A172 (cell line): ENCODE data around the gene DPP3. TPM values are rescaled to one million over a fixed set of nuclear protein-coding genes. Genes with fewer than 3 reads are reported as not detected.
"Not testable (repeated sequence)": the region's sequence is repeated elsewhere in the genome, so short reads cannot be mapped to it uniquely, and the experiment has no call there.

Experiments
- DNase-seq: peaks from one replicate; pipeline ENCODE4 v3.0.0-alpha.2; 2015; ENCODE audit warnings: low spot score
- total RNA-seq: library from RNA; depleted of rRNA; stranded (reverse); fragments of >200 nt; shearing (Covaris generic); gene quantifications from 2 replicates; pipeline ENCODE4 v1.2.3, GENCODE V29; 2014

The DPP3 gene
- total RNA-seq, 1 experiment from 2014 or later: 79.7 TPM

- DNase-seq: peak; percentile 21
Measured at GRCh38 chr11:66532784-66533183, 52.5 kb downstream of the DPP3 start.

- no peak for DNase-seq
Measured at GRCh38 chr11:66539170-66539869, 59.1 kb downstream of the DPP3 start.

- no peak for DNase-seq
Measured at GRCh38 chr11:66539870-66540213, 59.6 kb downstream of the DPP3 start.

- not testable (repeated sequence) for DNase-seq
Measured at GRCh38 chr11:66540598-66540997, 60.4 kb downstream of the DPP3 start.

GRCh38 chr11:66541892-66542291 lies 61.7 kb downstream of the DPP3 start:
- DNase-seq: no peak

- peak; percentile 61 for DNase-seq
Measured at GRCh38 chr11:66542362-66542761, 62.1 kb downstream of the DPP3 start.

GRCh38 chr11:66543263-66544107 lies 63.3 kb downstream of the DPP3 start:
- DNase-seq: no peak

- not testable (repeated sequence) for DNase-seq
Measured at GRCh38 chr11:66544952-66545351, 64.7 kb downstream of the DPP3 start.

GRCh38 chr11:66545701-66546367 lies 65.6 kb downstream of the DPP3 start, which contains the start of gene ZDHHC24:
Gene ZDHHC24, minus strand, starts transcription at chr11:66546048. Its CDS starts 45 bp downstream, at chr11:66546003.
- DNase-seq: peak; percentile 91

GRCh38 chr11:66546368-66546965 lies 66.2 kb downstream of the DPP3 start, which contains the start of gene ACTN3:
Gene ACTN3, plus strand, starts transcription at chr11:66546903. Its CDS starts 35 bp downstream, at chr11:66546938.
- no peak for DNase-seq

- DNase-seq: no peak
Measured at GRCh38 chr11:66546966-66547661, 66.9 kb downstream of the DPP3 start.

- DNase-seq: no peak
Measured at GRCh38 chr11:66547662-66548009, 67.4 kb downstream of the DPP3 start.

- DNase-seq: no peak
Measured at GRCh38 chr11:66548041-66548440, 67.8 kb downstream of the DPP3 start.

- no peak for DNase-seq
Measured at GRCh38 chr11:66548774-66549630, 68.8 kb downstream of the DPP3 start.

- DNase-seq: no peak
Measured at GRCh38 chr11:66549696-66550095, 69.5 kb downstream of the DPP3 start.

GRCh38 chr11:66550887-66551286 lies 70.7 kb downstream of the DPP3 start:
- DNase-seq: no peak

GRCh38 chr11:66554602-66555001 lies 74.4 kb downstream of the DPP3 start:
- DNase-seq: no peak

- no peak for DNase-seq
Measured at GRCh38 chr11:66555416-66555815, 75.2 kb downstream of the DPP3 start.

GRCh38 chr11:66556086-66556485 lies 75.9 kb downstream of the DPP3 start:
- DNase-seq: no peak

GRCh38 chr11:66557733-66558326 lies 77.6 kb downstream of the DPP3 start:
- DNase-seq: no peak
